NCI-H2171 treated with DMSO at 0.1 percent for 48 hours (cell line): ENCODE data around the gene NCAM1.
"Not testable (repeated sequence)": the region's sequence is repeated elsewhere in the genome, so short reads cannot be mapped to it uniquely, and the experiment has no call there.

ENCODE experiments used
- DNase-seq: peaks from one replicate; lab custom pipeline; 2025; lab: John Stamatoyannopoulos, UW

Gene NCAM1

DNA sequence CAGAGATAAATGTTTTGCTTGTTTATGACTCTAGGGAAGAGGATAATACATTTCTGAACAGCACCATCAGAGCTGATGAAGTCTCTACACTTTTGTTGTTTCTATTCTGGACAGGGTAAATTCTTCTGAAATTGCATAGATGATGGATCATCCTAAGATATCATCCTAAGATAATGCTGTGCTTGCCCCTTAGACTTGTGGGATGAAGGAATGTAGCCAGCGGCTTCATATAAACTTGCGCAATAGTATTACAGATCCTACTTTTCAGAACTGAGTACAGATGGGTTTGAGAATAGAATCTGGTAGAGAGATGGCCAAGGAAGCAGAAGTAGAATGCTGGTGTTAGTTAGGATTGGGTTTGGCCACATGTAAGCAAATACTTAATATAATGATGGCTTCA lies 61.0 kb downstream of the NCAM1 start:
- no peak for DNase-seq

DNA sequence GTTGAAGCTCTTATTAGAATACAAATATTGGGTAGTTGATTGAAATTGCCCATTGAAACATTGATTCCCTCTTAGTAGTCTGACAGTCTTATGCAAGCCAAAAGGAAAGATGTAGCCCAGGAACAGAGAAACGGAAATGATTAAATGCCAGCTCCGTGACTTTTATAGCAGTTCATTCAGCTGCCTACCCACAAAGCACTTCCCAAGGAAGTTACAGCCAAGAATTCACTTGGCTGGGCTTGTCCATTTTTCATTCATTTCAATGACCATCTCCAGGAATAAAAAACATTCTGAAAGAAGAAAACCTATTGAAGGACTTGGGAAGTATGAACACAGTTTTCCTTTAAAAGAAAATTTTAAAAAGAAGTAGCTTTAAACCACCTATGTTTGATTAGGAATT lies 62.0 kb downstream of the NCAM1 start:
- no peak for DNase-seq

DNA sequence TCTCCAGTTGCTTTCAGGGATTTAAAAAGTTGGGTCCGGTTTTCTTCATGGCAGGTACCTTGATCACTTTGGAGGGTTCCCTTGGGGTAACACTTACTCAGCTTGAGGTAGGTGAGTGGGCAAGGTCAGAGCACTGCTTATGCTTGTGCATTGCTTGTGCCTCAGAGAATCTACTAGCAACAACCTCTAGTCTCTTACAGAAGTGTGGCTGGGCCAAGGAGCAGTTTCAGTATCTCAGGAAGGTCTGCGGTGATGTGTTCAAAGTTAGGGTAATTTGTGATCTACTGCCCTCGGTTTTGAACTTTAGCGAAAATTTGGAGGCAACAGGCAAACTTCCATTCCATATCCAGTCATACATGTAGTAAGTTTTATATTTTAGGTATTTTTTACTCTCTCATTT lies 62.8 kb downstream of the NCAM1 start:
- no peak for DNase-seq

DNA sequence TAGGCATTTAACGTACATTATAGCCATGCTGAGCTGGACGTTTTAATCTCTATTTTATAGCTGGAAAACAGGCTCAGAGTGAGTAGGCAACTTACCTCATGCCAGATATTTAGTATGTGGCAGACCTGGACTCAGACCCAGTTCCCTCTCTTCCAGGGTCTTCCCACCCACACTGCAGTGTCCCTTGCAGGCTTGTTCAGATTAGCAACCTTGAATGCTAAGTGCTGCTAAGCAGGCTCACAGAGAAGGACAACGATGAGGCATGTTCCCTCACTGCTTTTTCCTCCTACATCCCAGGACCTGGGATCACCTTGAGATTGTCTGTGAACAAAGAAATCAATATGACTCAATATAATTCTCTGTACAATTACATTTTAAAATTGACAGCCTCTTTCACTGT lies 65.6 kb downstream of the NCAM1 start:
- no peak for DNase-seq

DNA sequence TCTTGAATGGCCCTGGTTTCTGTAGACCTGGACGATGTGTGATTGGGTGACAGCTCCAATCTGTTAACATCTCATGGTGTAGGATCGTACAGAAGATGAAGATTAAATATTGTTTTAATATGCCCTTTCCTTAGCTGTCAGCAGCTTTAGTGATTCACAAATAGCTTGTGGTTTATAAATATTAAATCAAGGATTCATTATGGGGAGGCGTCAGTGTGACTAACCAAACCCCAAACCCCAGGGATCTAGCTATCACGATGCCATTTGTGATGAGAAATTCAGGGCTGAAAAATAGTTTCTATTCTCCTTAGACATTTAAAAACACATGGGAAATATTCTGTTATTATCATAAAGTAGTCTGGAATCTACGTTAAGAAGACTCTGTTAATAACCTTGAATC lies 73.4 kb downstream of the NCAM1 start:
- no peak for DNase-seq

- no peak for DNase-seq
Measured at GRCh38 chr11:113035708-113036107, 74.5 kb downstream of the NCAM1 start.

DNA sequence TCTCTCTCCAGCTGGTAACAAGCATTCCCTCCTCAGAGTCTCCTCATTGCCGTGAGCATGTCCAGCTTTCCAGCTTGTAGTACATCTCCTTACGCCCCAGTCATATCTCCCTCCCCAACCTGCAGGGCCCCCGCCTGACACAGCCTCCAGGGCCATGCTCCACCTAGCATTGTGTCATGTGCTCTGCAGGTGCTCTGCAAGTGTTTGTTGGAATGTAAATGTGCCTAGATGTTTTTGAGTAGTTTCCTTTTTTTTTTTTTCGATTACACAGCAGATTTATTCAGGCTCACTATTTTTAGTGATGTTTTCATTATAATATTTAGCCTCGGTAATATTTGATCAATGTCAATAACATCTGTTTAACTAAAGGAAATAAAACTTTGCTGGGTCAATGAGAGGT lies 82.5 kb downstream of the NCAM1 start:
- no peak for DNase-seq

GRCh38 chr11:113045146-113045545 lies 83.9 kb downstream of the NCAM1 start:
- DNase-seq: no peak

DNA sequence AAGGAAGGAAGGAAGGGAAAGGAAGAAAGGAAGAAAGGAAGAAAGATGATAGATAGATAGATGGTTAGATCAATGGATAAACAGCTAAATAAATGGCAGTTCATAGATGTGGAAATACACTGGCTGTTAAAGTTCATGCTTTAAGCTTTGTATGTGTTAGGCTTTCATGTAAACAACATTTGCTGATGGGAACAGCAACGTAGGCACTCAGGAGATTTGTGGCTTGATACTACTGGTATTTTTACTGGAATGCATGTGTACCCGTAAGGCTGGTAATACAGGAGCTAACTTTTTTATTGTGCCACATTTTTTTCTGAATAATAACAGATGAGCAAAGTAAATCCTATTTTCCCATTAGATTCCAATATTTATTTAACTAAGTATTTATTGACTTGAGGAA lies 85.6 kb downstream of the NCAM1 start:
- no peak for DNase-seq

GRCh38 chr11:113048820-113049768 lies 87.9 kb downstream of the NCAM1 start:
- no peak for DNase-seq

- not testable (repeated sequence) for DNase-seq
Measured at GRCh38 chr11:113053042-113053441, 91.8 kb downstream of the NCAM1 start.

- no peak for DNase-seq
Measured at GRCh38 chr11:113057038-113057437, 95.8 kb downstream of the NCAM1 start.

DNA sequence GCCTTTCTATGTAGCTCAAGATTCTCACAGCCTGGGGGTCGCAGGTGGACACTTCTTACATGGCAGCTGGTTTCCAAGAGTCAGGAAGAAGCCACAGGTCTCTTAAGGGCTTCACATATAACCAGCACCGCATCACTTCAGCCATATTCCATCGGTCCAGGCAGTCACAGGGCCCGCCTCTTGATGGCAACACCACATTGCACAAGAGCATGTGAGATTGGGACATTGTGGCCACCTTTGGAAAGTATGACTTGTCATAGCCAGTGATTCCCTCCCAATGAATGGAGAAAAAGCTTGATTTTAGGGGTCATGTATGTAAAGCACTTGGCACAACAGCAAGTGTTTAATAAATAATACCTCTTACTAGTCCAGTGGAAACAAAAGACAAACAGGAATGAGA lies 98.3 kb downstream of the NCAM1 start:
- no peak for DNase-seq

- DNase-seq: no peak
Measured at GRCh38 chr11:113065330-113065729, 104.1 kb downstream of the NCAM1 start.

DNA sequence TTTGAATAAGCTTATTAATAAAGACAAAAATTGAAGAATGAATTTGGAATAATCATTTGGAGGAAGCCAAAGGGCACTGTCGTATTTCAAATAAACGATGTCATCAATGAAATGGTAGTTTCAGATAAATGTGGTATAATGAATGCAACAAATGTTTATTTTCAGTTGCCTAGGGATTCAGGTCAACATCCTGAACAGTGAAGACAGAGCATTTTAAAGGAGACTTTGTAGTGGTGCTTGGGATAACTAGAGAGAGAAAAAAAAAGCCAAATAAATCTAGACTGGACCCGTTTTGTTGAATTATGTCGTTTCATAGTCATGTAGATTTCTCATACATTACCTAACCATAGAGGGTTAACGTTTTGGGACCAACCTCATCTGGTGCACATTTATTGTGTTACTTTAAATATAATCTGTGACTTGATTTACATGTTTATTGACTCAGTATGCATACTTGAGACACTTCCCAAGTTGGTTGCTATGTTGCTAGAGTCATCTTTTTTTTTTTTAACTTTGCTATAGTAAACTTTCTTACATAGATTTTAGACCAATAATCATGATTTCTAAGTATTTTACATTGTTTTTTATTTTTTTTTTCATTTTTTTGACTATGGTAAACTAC lies 111.1 kb downstream of the NCAM1 start:
- DNase-seq: no peak

GRCh38 chr11:113073290-113073953 lies 112.2 kb downstream of the NCAM1 start:
- no peak for DNase-seq

GRCh38 chr11:113075586-113076095 lies 114.4 kb downstream of the NCAM1 start:
- DNase-seq: no peak

DNA sequence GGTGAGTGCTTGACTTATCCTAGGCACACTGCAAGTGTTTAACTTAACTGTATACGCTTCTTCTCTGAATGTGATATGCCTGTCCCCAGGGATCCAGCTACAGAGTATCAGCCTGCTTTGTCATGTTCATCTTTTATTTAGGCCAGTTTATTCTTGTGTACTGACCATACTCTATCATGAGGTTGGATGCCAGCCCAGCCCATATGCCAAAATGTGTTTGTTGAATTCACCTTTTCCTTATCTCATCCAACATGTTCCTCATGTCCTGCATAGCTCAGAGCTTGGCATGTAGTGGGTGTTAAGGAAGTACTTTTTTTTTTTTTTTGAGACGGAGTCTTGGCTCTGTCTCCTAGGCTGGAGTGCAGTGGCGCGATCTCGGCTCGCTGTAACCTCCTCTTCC lies 116.2 kb downstream of the NCAM1 start:
- DNase-seq: no peak

GRCh38 chr11:113082341-113082955 lies 121.2 kb downstream of the NCAM1 start:
- no peak for DNase-seq

DNA sequence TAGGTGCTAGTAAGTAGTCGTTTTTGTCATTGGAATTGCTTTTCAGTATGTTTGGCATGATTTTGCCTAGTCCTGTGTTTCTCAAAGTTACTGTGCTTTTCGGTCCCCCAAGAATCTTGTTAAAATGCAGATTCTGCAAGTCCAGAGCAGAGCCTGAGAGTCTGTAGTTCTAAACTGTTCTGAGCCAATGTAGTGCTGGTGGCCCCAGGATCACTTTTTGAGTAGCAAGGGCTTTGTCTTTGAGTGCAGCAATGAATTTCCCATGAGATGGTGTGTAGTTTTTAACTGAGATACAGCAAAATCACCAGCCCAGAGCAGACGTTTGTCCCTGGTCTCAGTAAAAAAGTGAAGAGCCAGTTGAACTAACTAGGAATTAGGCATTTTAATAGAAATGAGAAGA lies 122.4 kb downstream of the NCAM1 start:
- DNase-seq: no peak

DNA sequence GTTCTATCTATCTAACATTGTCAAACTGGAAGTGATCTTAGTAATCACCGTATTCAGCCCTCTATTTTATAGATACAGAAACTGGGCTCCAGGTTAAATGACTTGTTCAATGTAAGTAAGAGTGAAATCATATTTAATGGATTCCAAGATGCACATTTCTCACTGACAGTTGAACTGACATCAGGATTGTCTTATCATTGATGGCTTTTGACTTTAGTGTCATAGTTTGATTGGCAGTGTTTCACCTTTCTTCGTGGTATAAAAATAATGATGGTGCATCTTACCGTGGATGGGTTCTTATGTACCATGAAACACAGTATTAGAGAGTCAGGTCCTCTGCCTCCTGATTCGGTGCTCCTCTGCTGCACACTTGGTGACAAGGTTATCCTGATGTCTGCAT lies 123.1 kb downstream of the NCAM1 start:
- DNase-seq: no peak

DNA sequence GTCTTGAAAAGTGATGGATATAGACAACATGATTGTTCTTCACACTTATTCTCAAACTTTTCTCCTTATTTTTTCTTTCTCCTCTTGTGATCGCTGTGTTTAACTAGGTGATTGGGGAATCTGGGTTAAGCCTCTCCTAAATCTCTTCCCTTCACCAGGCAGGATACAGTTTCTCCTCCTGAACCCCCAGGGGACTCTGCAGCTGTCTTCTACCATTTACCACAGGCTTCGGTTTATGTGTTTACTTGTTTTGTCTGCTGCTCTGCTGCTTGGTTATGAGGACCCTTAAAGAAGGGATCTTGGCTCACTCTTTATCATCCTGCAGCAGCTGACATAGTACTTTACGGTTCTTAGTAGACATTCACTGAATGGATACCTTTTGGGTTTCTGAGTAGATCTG lies 124.2 kb downstream of the NCAM1 start:
- peak; percentile 32 for DNase-seq
